ENCODE data around the gene IGSF11.
"Not testable (repeated sequence)": the region's sequence is repeated elsewhere in the genome, so short reads cannot be mapped to it uniquely, and the experiment has no call there.

IGSF11 gene

DNA sequence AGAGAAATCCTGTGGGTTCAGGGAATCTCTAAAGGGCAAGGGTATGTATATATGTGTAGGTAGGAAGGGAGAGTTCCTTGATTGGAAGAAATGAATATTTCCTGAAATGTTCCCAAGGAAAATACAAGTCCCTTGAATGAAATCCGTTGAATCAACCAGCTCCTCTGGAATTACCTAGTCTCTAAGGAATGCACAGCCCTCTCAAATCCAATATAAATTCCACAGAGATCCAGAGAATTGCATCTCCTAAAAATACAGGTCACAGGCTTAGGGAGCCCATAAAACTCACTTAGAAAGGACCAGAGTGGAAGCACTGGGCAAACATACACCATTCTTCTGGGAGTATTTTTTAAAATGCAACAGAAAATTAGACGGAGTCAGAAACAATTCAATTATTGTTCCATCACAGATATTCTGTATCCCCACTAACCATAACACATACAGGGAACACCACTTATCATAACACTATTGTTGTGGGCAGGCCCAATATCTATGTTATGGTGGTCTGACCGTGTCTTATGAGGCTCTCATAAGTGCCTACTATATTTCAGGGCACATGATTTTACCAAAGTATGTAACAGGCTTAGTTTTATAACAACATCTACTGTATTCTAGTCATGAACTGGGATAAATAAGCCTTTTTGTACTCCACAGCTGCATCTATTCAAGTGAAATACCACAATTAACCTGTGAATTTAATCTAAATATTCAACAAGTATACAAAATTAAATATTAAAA is 43.7 kb downstream of the IGSF11 start:
- no peak for DNase-seq (ENCODE audit: low read depth in 2 of 2, low spot score in 1 of 2)

GRCh38 chr3:118988198-118989130 is 46.2 kb downstream of the IGSF11 start:
- DNase-seq (ENCODE audit: low read depth in 2 of 2, low spot score in 1 of 2): no peak

DNA sequence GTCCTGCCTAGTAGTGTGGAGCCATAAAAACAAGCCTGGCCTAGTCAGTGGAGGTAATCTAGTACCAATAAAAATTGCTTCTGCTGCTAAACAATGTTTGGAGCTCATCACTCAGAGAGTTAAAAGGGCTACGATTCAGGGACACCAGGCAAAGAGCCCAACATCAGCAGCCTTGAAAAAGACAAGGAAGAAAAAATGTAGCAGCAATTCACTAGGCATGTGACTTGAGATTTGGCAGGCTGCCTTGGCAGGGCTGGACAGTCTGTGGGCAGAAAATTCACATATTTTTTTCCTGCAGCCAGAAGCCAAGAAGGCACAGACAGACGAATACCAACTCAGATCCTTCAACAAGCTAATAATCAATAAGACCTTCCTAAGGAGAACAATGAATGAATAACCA is 47.2 kb downstream of the IGSF11 start:
- DNase-seq (ENCODE audit: low read depth in 2 of 2, low spot score in 1 of 2): no peak

GRCh38 chr3:118986734-118987133 is 47.9 kb downstream of the IGSF11 start:
- no peak for DNase-seq (ENCODE audit: low read depth in 2 of 2, low spot score in 1 of 2)

DNA sequence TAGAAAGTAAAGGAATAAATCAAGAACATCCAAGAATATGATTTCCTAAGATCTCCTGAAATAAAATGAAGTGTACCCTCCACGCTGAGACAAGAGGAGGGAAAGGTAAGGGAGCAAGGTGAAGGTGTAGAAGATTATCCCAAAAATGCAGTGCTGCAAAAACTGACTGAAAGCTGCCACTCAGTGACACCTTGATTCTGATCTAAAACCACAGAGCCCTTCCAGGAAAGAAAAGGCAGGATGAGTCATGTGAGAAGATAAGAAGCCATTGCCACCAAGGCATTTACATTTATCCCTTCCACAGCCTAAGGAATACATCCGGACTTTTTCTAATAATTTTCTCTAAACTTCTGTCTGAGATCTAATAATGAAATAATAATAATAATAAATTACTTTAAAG is 49.9 kb downstream of the IGSF11 start:
- no peak for DNase-seq (ENCODE audit: low read depth in 2 of 2, low spot score in 1 of 2)

- no peak for DNase-seq (ENCODE audit: low read depth in 2 of 2, low spot score in 1 of 2)
Measured at GRCh38 chr3:118981494-118982134, 53.0 kb downstream of the IGSF11 start.

DNA sequence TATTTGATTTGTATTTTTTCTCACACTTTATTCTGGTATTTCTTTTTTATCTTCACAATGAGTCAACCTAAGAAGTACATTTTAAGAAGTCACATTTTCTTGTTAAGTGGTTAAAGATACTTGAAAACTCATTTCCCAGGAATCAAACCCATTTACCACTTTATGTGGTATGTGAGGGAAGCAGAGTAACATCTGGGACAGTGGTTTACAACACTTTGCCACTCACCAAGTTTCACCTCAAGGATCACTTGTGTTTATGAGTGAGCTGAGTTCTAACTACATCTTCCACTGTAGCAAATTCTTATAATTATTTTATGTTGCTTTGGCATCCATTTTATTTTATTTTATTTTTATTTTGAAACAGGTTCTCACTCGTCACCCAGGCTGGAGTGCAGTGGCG is 53.8 kb downstream of the IGSF11 start:
- DNase-seq (ENCODE audit: low read depth in 2 of 2, low spot score in 1 of 2): no peak

GRCh38 chr3:118978393-118978758 is 56.3 kb downstream of the IGSF11 start:
- no peak for DNase-seq (ENCODE audit: low read depth in 2 of 2, low spot score in 1 of 2)

- DNase-seq (ENCODE audit: low read depth in 2 of 2, low spot score in 1 of 2): no peak
Measured at GRCh38 chr3:118977671-118978392, 56.8 kb downstream of the IGSF11 start.

DNA sequence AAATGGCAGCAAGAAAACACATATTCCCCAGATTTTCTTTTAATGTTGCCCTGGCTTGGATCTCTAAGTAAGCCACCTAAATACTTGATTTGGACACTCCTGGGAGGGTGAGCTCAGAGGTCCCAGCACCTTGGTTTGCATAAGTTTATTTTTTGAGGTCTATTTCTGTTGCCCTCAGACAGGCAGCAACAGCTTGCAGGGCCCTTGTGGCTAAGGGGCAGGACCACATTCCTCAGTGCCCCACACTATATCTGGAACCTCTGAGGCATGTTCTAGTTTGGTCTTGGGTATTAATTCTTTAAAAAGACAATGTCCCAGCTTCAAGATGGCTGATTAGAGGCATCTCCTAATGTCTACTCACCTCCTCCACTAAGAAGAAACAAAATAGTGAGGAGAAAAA is 57.5 kb downstream of the IGSF11 start:
- DNase-seq (ENCODE audit: low read depth in 2 of 2, low spot score in 1 of 2): no peak

GRCh38 chr3:118975476-118975875 is 59.2 kb downstream of the IGSF11 start:
- not testable (repeated sequence) for DNase-seq (ENCODE audit: low read depth in 2 of 2, low spot score in 1 of 2)

DNA sequence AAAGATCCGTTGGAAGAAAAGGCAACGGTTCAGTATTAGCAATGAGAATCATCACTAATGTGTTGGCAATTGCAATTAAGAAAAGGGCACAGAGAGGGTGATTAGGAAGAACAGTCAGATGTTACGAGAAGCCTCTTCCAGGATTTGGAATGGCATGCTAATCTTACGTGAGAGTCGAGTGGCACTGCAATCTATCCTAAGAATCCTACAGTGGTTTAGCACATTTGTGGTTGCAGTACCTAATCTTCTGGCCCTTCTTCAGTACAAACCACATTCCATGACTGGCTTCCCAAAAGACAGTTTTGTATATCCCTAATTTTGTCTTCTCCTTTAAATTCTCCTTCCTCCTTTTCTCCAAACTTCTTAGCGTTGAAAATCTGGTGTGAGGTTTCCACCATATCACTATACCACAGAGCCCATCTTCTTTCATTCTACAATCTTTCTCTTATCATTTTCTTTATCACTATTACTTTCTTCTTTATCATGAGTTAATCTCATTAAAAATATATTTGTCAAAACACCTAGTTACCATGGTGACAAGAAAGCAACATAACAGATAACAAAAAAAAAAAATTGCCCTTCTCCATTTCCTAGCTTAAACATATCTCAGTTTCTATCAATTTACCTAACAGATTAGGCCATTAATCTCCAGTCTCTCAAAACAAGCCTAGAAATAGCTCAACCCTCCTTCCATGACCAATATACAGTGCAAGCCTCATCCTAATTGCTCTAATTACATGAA is 60.1 kb downstream of the IGSF11 start:
- DNase-seq (ENCODE audit: low read depth in 2 of 2, low spot score in 1 of 2): no peak

DNA sequence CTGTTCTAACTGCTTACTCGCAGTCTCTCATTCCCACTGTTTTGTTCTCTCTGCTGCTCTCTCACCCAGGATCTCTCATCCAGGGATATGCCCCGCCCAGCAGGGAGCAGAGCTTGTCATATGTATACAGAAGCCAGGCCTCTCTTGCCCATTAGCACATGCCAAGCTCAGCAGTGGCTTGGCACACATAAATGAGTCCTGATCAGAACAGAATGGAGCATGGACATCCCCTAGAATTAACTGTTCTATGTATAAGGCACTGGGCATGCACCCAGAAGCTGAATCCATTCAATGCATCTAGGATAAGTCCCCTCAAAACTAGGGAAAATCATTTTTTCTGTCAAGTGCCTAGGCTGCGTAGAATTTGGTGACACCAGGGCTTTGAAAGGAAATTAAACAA is 61.6 kb downstream of the IGSF11 start:
- no peak for DNase-seq (ENCODE audit: low read depth in 2 of 2, low spot score in 1 of 2)

- DNase-seq (ENCODE audit: low read depth in 2 of 2, low spot score in 1 of 2): no peak
Measured at GRCh38 chr3:118970819-118971218, 63.8 kb downstream of the IGSF11 start.

- DNase-seq (ENCODE audit: low read depth in 2 of 2, low spot score in 1 of 2): no peak
Measured at GRCh38 chr3:118968640-118969039, 66.0 kb downstream of the IGSF11 start.

DNA sequence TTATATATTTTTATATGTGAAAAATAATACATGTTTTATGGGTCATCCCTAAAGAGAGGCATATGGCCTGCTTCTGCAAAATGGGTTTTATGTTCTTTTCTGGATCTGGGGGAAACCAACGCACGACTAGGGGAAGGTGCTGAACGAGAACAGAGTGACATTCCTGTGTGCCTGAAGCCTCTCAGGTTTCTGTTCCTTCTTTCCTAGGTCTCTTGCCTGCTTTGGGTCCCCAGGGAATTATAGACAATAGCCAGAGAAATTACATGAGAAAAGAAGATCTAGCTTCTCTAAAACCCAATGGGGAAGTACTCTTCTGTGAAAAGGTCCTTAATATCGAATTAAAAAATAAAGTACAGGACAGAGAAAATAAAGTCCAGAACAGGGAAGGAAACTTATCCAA is 66.5 kb downstream of the IGSF11 start:
- no peak for DNase-seq (ENCODE audit: low read depth in 2 of 2, low spot score in 1 of 2)

DNA sequence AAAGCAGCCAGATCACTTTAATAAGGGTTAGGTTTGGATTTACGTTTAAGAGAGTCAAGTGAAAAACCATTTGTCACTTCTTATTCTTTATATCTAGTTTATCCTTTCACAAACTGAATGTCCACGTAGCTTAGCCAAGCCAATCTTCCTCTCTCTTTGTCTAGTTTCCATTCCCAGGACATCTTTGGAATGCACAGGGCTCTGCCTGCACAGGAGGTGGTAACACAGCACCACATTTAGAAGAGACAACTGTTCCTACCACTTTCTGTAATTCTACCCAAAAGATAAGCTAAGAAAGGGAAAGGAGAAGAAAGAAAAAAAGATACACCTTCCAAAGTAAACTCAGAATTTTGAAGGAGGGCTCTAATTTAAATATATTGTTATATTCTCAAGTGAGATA is 67.9 kb downstream of the IGSF11 start:
- no peak for DNase-seq (ENCODE audit: low read depth in 2 of 2, low spot score in 1 of 2)

- no peak for DNase-seq (ENCODE audit: low read depth in 2 of 2, low spot score in 1 of 2)
Measured at GRCh38 chr3:118963711-118964110, 70.9 kb downstream of the IGSF11 start.

DNA sequence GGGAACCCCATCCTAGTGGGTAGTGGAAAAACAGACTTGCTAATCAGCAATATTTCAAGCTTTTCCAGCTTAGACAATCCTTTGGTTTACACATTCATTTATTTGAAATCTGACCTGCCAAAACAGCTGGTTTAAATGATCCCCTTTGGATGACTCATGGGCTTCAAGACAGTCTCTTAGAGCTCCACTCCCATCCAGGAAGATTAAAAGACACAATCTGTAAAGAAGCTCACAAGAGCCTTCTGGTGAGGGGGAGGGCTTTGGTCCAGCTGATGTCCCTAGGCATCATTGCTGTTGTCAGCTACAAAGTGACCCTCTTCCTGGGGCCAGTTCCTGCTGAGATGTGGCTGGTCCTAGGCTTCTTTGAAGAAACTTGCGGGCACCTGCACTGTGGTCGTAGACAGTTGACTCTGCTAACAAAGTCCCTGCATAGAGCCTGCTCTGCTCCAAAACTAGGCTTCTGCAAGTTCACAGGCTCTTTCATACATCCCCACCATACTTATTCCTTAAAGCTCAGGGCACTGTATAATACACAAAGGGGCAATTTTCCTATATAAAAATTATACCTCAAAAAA is 73.7 kb downstream of the IGSF11 start:
- DNase-seq (ENCODE audit: low read depth in 2 of 2, low spot score in 1 of 2): no peak

- DNase-seq (ENCODE audit: low read depth in 2 of 2, low spot score in 1 of 2): no peak
Measured at GRCh38 chr3:118955914-118956556, 78.6 kb downstream of the IGSF11 start.
